NT2/D1 (cell line): ENCODE results near the gene GSTCD.

Experiments used
- SUZ12 ChIP-seq: IDR thresholded peaks from 2 replicates; pipeline ENCODE4 v1.6.1; 2011; ENCODE audit not compliant: insufficient read length, insufficient read depth; ENCODE audit errors: extremely low read depth
- YY1 ChIP-seq: IDR thresholded peaks from 2 replicates; pipeline ENCODE4 v1.6.1; 2011; ENCODE audit not compliant: insufficient read length, insufficient read depth

DNA sequence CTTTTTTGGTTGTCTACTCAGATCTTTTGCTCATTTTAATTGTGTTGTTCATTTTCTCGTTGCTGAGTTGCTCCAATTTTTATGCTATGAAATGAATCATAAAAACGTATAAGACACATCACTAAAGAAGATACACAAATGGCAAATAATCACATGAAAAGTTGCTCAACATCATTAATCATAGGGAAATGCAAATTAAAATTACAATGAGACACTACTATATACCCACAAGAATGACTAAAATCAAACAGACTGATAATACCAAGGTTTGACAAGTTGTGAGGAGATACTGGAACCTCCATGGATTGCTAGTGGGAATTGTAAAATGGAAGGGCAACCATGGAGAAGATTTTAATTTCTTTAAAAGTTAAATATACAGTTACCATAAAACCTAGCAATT is 17.0 kb downstream of the GSTCD start:
- no peak for TF ChIP-seq YY1
- TF ChIP-seq SUZ12 = no peak
